Body of pancreas (tissue), 4 donors: ENCODE data around the gene FCRL5. TPM values are rescaled to one million over a fixed set of nuclear protein-coding genes. Genes with fewer than 3 reads are reported as not detected.

Experiments used
- ATAC-seq: fragments of 150-250 bp; one replicate; pipeline ENCODE4 v1.9.1; 2016
- DNase-seq, 4 donors: peaks; one replicate each; pipeline ENCODE4 v3.0.0-alpha.2; 2019
- H3K27ac ChIP-seq, 4 donors: fragments of 200-600 bp; sonication (generic); 1 replicate in 3 of 4; 2 replicates in 1 of 4; pipeline versions ENCODE4 v1.5.1 to v1.6.1; 2016 to 2019; ENCODE audit warnings: mild to moderate bottlenecking in 1 of 4, mixed read lengths in 1 of 4, moderate library complexity in 1 of 4
- H3K27me3 ChIP-seq, 2 donors: fragments of 200-600 bp; sonication (generic); one replicate each; pipeline ENCODE4 v1.6.0; 2016; ENCODE audit warnings: mild to moderate bottlenecking in 1 of 2
- H3K36me3 ChIP-seq, 2 donors: fragments of 200-600 bp; sonication (generic); replicated peaks in 1 of 2; 2 replicates each; pipeline ENCODE4 v1.5.1; 2016; ENCODE audit warnings: low read depth in 2 of 2; ENCODE audit not compliant: insufficient read depth in 1 of 2
- H3K4me1 ChIP-seq: fragments of 200-600 bp; sonication (generic); one replicate; pipeline ENCODE4 v1.6.0; 2016
- H3K4me3 ChIP-seq, 2 donors: fragments of 200-600 bp; sonication (generic); 1 replicate in 1 of 2; 2 replicates in 1 of 2; pipeline ENCODE4 v1.5.1; 2016 to 2019
- H3K9me3 ChIP-seq, 3 donors: fragments of 200-600 bp; sonication (generic); 1 replicate in 2 of 3; 2 replicates in 1 of 3; pipeline ENCODE4 v1.5.1; 2016
- CTCF ChIP-seq, 7 experiments: fragments of 450-650 bp in 4 of 7; fragments of 200-600 bp in 3 of 7; sonication (generic) in 3 of 7; IDR thresholded peaks; one replicate each; pipeline ENCODE4 v1.5.1; 2016 to 2019; ENCODE audit warnings: antibody characterized with exemption in 7 of 7
- POLR2A ChIP-seq, 3 donors: fragments of 450-650 bp; IDR thresholded peaks; one replicate each; pipeline ENCODE4 v1.6.1; 2016; ENCODE audit warnings: antibody characterized with exemption in 3 of 3, mild to moderate bottlenecking in 2 of 3
- WGBS, 2 donors: methylation state at CpG; one replicate each; pipeline ENCODE4 v1.1.5; 2017; 5-methylcytosine and 5-hydroxymethylcytosine counted together
- intact Hi-C: fragments of 100-400 bp; cut with DNase I; formaldehyde crosslinking; loops from one replicate; pipeline ENCODE4 v1.15.1; 2023
- total RNA-seq, 2 donors: library from RNA; depleted of rRNA; stranded (reverse); fragments of >200 nt; gene quantifications; one replicate each; pipeline ENCODE4 v1.1.0, GENCODE V29; 2016

FCRL5 gene
- total RNA-seq, 2 donors from 2014 or later, result 0.33 to 0.52 TPM

GRCh38 chr1:157482717-157483116 lies 69.6 kb downstream of the FCRL5 start:
- intact Hi-C loops, result loop anchor here (10.0 kb wide), 1 partner anchor 108 kb away; no protein-coding TSS in a partner anchor
- no peaks in the 10 kb centered on the region for H3K36me3 ChIP-seq
- DNase-seq, result no peak
- H3K27ac ChIP-seq, result no peak overlapping the region
- H3K9me3 ChIP-seq, result no peaks in the 10 kb centered on the region
- H3K4me3 ChIP-seq, result no peak overlapping the region
- H3K27me3 ChIP-seq, result no peaks in the 10 kb centered on the region
- H3K4me1 ChIP-seq, result no peaks in the 10 kb centered on the region
- no peak for ATAC-seq
- WGBS, 2 donors, result 57 to 64% methylated on average over 2 of the region's 2 CpGs
- no peak for TF ChIP-seq POLR2A (IDR thresholded peaks at IDR 0.05)
- TF ChIP-seq CTCF (IDR thresholded peaks at IDR 0.05), result no peak

- Histone ChIP-seq H3K9me3 (no peaks in the 10 kb centered on the region), H3K4me3 (no peak overlapping the region), H3K4me1 (no peaks in the 10 kb centered on the region), H3K27ac (no peak overlapping the region), H3K36me3 (no peaks in the 10 kb centered on the region), H3K27me3 (no peaks in the 10 kb centered on the region)
- DNase-seq (no peak), ATAC-seq (no peak)
- TF ChIP-seq POLR2A (IDR thresholded peaks at IDR 0.05) (no peak), CTCF (IDR thresholded peaks at IDR 0.05) (no peak)
- intact Hi-C loops, result loop anchor here (10.0 kb wide), 1 partner anchor 107 kb away; no protein-coding TSS in a partner anchor
Observed at GRCh38 chr1:157482174-157482573, 70.1 kb downstream of the FCRL5 start.

- no peak for ATAC-seq
- Histone ChIP-seq H3K27me3 (no peaks in the 10 kb centered on the region), H3K4me1 (no peaks in the 10 kb centered on the region), H3K36me3 (no peaks in the 10 kb centered on the region), H3K27ac (no peak overlapping the region), H3K9me3 (no peaks in the 10 kb centered on the region), H3K4me3 (no peak overlapping the region)
- intact Hi-C loops, result no loop called here
- TF ChIP-seq POLR2A (IDR thresholded peaks at IDR 0.05) (no peak), CTCF (IDR thresholded peaks at IDR 0.05) (no peak)
- DNase-seq, result no peak
Observed at GRCh38 chr1:157478030-157478429, 74.3 kb downstream of the FCRL5 start.

GRCh38 chr1:157477419-157477818 lies 74.9 kb downstream of the FCRL5 start:
- no peak for TF ChIP-seq CTCF (IDR thresholded peaks at IDR 0.05)
- no peak for TF ChIP-seq POLR2A (IDR thresholded peaks at IDR 0.05)

GRCh38 chr1:157472959-157473358 lies 79.4 kb downstream of the FCRL5 start:
- no peaks in the 10 kb centered on the region for H3K36me3 ChIP-seq
- no peak for TF ChIP-seq POLR2A (IDR thresholded peaks at IDR 0.05)
- no peak for TF ChIP-seq CTCF (IDR thresholded peaks at IDR 0.05)
- intact Hi-C loops, result no loop called here
- no peak overlapping the region for H3K4me3 ChIP-seq
- no peaks in the 10 kb centered on the region for H3K4me1 ChIP-seq
- ATAC-seq, result no peak
- no peak overlapping the region for H3K27ac ChIP-seq
- no peak for DNase-seq
- H3K27me3 ChIP-seq, result no peaks in the 10 kb centered on the region
- WGBS, 2 donors, result 63% methylated on average over 3 of the region's 3 CpGs
- no peaks in the 10 kb centered on the region for H3K9me3 ChIP-seq

More at GRCh38 chr1:157477419-157477818, 74.9 kb downstream of the FCRL5 start:
- H3K9me3 ChIP-seq, result no peaks in the 10 kb centered on the region
- intact Hi-C loops, result no loop called here
- DNase-seq (no peak), ATAC-seq (no peak)
- no peaks in the 10 kb centered on the region for H3K27me3 ChIP-seq
- 83% methylated on average over 4 of the region's 4 CpGs for WGBS, 2 donors
- H3K4me3 ChIP-seq, result no peak overlapping the region
- no peaks in the 10 kb centered on the region for H3K36me3 ChIP-seq
- H3K4me1 ChIP-seq, result no peaks in the 10 kb centered on the region
- no peak overlapping the region for H3K27ac ChIP-seq
